Bronchial epithelial cell (primary cell): ENCODE measurements around the gene TMEM198. TPM values are rescaled to one million over a fixed set of nuclear protein-coding genes. Genes with fewer than 3 reads are reported as not detected.

Experiments used
- DNase-seq: peaks from one replicate; pipeline ENCODE4 v3.0.0-alpha.2; 2010; ENCODE audit warnings: low read depth
- FAIRE-seq: peaks from 2 replicates; lab custom pipeline; 2011; peaks lifted over from hg19 to GRCh38; lab: Jason Lieb, UNC
- H3K27me3 ChIP-seq: 2 replicates; pipeline ENCODE4 v1.5.1; 2011; ENCODE audit warnings: low read length; ENCODE audit not compliant: control insufficient read depth, insufficient read depth
- H3K36me3 ChIP-seq: 2 replicates; pipeline ENCODE4 v1.5.1; 2011; ENCODE audit warnings: low read length; ENCODE audit not compliant: control insufficient read depth, insufficient read depth
- H3K4me3 ChIP-seq: 2 replicates; pipeline ENCODE4 v1.5.1; 2011; ENCODE audit warnings: mild to moderate bottlenecking, low read depth, low read length, control low read depth
- CTCF ChIP-seq: IDR thresholded peaks from 2 replicates; pipeline ENCODE4 v1.5.1; 2011; ENCODE audit warnings: mild to moderate bottlenecking, moderate library complexity, low read length, control low read depth, inconsistent platforms; ENCODE audit not compliant: insufficient read depth, severe bottlenecking
- total RNA-seq: library from RNA; depleted of rRNA; stranded (reverse); fragments of >200 nt; gene quantifications from 2 replicates; pipeline ENCODE4 v1.2.1, GENCODE V29; 2014

TMEM198 gene
- total RNA-seq, 1 donor from 2014 or later: under 0.01 TPM

- no peaks in the 10 kb centered on the region for H3K36me3 ChIP-seq
- FAIRE-seq (no peak), DNase-seq (no peak)
- TF ChIP-seq CTCF: no peak
- H3K27me3 ChIP-seq: peaks cover 17% of the 10 kb centered on the region
- no peak overlapping the region for H3K4me3 ChIP-seq
These were observed 11.5 kb upstream of the TMEM198 start for GRCh38 chr2:219532378-219532649.

- H3K27me3 ChIP-seq: peaks cover 9% of the 10 kb centered on the region
- H3K4me3 ChIP-seq: no peak overlapping the region
- no peak for TF ChIP-seq CTCF
- FAIRE-seq (no peak), DNase-seq (peak; percentile 35)
- peaks cover 5% of the 10 kb centered on the region for H3K36me3 ChIP-seq
These were observed 9.7 kb upstream of the TMEM198 start for GRCh38 chr2:219533930-219534661.

- no peak for TF ChIP-seq CTCF
- DNase-seq (no peak), FAIRE-seq (no peak)
- Histone ChIP-seq H3K27me3 (no peaks in the 10 kb centered on the region), H3K36me3 (peaks cover 25% of the 10 kb centered on the region), H3K4me3 (no peak overlapping the region)
These were observed 7.4 kb upstream of the TMEM198 start for GRCh38 chr2:219536425-219536824.

- Histone ChIP-seq H3K4me3 (no peak overlapping the region), H3K36me3 (peaks cover 25% of the 10 kb centered on the region), H3K27me3 (no peaks in the 10 kb centered on the region)
- DNase-seq (no peak), FAIRE-seq (no peak)
- no peak for TF ChIP-seq CTCF
These were observed 6.9 kb upstream of the TMEM198 start for GRCh38 chr2:219536967-219537366.

GRCh38 chr2:219537657-219538488, 6.0 kb upstream of the TMEM198 start:
- DNase-seq (no peak), FAIRE-seq (no peak)
- Histone ChIP-seq H3K27me3 (no peaks in the 10 kb centered on the region), H3K4me3 (no peak overlapping the region), H3K36me3 (peaks cover 25% of the 10 kb centered on the region)
- no peak for TF ChIP-seq CTCF
